ENCODE data around the gene TAF3.

TAF3 gene

DNA sequence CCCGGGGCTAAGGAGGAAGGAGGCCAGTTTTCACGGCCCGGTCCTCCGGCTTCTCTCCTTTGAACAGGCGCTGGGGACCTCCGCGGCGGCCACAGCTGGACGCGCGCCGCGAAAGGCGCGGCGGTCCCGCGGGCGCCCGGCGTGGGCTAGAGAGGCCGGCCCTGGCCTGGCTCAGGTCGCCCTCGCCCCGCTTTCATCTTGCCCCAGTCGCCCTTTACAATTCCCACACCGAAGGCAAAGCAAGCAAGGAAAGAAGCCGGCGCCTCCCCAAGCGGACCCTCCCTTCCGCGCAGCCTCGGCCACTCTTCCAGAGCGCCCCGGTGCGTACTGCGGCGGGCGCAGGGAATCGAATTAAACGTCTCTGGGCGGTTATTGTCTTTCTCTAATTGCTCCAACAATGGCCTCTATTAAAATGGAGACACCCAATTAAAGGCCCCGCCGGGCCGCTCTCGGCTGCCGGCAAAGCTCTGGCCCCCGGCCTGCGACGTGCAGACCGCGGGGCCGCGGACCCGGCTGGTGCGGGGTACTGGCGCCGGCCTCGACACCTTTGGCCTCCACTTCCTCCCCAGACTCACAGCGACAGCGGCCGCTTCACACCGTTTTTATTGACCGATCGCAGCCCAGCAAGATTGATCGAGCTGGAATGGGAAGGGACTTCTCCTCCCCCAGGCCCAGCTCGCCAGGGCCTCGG lies 231.7 kb downstream of the TAF3 start:
- DNase-seq, result no peak

DNA sequence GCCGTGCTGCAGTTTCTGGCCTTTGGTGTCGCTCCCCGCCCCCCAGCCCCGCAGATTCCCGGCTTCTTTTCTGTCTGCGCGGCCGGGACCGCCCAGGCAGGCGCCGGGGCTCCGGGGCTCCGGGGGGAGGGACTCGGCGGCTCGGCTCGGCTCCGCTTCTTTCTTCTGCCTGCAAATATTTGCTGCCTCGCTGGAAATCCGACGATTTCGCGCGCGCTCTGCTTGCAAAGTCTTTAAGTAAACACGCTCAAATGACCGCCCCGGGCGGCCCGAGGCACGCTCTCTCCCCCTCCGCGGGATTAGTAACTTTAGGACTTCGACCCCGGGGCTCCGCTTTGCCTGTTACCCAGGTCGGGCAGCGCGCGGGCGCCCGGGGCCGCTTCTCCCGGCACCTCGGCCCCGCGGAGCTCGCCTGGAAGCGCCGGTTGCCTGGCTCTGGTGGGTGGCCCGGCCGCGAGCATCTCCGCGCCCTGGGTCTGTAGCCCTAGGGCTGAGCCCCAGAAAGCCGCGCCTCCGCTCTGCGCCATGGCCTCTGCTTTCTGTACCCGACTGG lies 232.3 kb downstream of the TAF3 start:
- no peak for DNase-seq

DNA sequence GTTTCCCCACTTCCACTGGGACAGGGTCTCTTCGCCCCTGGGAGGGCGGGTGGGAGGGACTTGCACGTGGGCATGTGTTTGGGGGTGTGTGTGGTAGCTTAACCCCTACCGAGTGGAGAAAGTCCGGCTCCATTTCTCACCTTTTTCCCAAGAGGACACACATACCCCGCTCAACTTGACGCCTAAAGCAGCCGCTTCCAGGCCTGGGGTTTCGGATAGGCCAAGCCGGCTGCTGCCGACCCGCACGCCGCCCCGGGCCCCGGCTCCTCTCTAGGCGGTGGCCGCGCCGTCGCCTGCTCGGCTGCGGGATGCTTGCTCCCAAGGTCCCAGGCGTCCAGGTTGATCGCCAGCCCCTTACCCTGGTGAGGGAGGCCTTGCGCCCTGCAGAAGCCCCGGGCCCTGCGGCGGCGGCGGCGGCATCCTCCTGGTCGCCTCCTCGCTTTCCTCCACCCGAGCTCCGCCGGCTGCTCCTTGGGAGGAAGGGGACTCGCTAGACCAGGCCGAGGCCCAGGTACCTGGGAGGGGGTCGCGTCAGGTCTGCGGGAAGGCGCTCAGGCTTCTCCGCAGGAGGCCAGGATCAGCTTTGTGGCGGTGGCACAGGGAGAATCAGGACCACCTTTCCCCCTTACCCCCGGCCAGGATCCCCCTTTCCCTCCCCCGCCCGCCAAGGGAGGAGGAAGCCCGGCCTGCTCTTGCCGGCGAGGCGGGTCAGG lies 233.0 kb downstream of the TAF3 start:
- DNase-seq, result no peak

DNA sequence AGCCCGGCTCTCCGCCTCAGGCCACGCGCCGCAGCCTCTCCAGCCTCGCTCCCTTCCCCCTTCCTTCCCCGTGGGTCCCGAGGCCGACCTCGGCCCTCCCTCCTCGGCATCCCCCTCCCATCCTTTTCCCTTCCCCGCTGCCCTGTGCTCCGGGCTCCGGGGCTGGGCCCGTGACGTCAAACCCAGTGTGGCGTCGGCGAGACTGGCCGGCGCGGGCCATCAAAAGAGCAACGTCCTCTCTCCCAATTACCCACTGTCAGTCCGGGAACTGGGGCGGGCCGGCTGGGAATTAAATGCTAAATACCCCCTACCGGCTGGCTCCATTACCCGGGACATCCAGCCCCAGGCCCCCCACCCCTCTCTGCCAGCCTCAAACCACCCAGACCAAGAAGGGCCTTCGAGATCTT lies 233.5 kb downstream of the TAF3 start:
- DNase-seq, result no peak

- DNase-seq, result no peak
Observed at GRCh38 chr10:8052341-8052955, 234.1 kb downstream of the TAF3 start.

DNA sequence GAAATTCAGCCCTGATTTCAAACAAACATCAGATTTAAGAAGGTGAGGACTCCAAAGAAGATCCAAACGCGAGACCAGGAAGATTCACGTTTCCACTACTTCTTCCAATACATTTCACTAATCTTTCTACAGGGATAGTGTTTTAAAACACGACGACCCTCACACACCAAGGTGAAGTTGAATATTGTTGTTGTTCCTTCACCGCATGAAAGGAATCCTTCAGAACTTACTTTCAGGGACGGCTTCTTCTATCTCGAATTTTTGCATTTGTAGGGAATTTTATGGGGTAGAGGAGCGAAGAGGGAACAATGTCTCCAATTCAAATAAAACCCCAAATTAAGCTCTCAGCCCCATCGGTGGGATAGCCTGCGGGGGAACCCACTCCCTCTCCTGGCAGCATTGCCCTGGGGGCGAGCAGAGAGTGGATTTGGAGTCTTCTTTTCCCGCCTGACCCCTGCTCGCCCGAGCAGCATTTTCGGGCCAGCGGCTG lies 234.7 kb downstream of the TAF3 start:
- DNase-seq, result no peak

GRCh38 chr10:8053446-8054243 lies 235.3 kb downstream of the TAF3 start:
- peak; percentile 94 for DNase-seq

GRCh38 chr10:8054244-8054493 lies 235.9 kb downstream of the TAF3 start:
- DNase-seq, result no peak

DNA sequence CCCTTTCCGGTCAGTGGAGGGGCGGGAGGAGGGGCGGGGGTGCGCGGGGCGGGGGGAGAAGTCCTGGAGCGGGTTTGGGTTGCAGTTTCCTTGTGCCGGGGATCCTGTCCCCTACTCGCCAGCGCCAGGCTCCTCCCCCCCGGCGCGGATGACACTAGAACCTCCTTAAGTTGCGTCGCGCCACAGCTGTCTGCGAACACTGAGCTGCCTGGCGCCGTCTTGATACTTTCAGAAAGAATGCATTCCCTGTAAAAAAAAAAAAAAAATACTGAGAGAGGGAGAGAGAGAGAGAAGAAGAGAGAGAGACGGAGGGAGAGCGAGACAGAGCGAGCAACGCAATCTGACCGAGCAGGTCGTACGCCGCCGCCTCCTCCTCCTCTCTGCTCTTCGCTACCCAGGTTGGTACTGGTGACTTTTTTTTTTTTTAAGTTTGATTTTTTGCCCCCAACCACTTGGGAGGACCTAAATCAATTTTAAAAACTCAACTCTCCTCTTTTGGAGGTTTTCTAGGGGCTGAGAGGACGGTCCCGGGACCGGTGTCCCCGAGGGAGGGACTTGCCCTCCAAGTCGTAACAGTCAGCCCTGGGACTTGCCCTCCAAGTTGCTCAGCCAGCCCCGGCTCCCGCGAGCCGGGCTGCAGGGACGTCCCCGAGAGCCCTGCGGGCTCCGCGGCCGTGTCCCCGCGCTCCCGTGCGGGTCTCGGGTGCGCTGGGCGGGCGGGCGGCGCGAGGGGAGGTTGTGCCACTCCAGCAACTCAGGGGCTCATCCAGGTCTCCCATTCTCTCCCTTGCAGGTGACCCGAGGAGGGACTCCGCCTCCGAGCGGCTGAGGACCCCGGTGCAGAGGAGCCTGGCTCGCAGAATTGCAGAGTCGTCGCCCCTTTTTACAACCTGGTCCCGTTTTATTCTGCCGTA lies 236.4 kb downstream of the TAF3 start, which contains the start of gene GATA3:
TSS of gene GATA3 (plus strand) at position 195 of the 914 bp plus-strand sequence. CDS start 968 bp downstream, outside the sequence.
- DNase-seq, result peak; percentile 74

DNA sequence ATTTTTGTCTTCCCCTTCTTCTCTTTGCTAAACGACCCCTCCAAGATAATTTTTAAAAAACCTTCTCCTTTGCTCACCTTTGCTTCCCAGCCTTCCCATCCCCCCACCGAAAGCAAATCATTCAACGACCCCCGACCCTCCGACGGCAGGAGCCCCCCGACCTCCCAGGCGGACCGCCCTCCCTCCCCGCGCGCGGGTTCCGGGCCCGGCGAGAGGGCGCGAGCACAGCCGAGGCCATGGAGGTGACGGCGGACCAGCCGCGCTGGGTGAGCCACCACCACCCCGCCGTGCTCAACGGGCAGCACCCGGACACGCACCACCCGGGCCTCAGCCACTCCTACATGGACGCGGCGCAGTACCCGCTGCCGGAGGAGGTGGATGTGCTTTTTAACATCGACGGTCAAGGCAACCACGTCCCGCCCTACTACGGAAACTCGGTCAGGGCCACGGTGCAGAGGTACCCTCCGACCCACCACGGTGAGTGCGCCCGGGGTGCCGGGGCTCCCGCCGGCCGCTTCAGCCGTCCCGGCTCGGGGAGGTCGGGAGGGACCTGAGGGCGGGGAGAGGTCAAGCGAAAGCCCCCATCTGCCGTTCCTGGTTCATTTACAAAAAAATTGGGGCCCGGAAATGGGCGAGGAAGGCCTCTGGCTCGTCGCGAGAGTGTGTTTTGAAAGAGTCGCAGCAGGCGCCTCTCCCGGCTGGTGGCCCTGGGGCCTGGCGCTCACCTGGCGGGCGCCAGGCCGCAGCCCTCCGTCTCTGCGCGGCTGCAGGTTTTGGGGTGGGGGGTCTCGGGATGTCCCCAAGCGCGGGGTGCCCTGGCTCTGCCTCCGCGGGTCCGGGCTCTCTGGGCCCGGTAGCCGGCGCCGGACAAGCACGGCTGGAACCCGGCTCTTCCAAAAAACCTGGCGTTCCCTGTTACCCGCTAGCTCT lies 237.4 kb downstream of the TAF3 start:
- DNase-seq, result no peak

DNA sequence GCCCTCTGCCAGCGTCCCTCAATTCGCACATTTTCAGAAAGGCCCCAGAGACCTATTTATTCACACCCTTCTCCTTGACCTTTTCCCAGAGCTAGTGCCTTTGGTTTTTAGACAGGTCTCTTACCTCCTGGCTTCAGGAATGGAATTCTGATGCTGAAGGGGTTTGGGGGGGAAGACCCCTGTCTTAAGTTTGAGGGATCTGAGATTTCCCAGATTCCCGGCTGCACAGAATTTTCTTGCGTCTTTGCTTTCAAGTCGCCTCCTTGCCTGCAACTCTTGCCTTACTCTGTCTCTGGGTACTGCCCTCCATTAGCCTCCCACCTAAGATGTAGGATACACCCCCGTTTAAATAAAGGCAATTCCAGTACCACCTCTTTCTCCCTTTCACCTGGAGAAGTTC lies 238.1 kb downstream of the TAF3 start:
- no peak for DNase-seq

GRCh38 chr10:8056871-8057331 lies 238.6 kb downstream of the TAF3 start:
- peak; percentile 50 for DNase-seq

DNA sequence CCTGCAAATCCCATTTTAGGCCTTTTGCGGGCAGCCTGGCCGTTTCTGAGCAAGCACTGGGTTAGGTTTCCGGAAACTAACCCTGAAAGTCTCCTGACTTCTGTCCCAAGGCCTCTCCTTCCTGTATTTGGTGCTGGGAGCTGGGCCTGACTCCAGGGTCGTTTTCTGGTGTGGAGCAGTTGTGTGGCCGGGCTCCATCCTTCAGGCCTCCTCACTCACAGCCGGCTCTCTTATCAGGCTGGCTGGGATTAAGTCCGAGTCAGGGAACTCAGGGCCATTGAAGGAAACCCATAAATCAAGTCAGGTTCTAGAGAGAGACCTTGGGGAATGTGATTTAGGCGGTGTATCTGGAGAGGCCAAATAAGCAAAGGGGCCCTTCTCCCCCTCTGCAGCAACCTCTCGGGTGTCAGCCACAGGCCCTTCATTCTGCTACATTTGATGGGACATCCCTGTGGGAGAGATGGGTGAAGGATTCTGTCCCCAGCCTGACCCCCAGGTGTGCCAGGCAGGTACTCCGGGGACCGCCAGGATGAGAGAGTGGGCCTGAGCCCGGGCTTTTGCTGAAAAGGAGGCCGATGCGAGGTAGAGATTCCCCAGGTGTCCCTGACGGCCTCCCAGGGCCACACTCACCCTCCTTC lies 239.4 kb downstream of the TAF3 start:
- DNase-seq, result no peak

DNA sequence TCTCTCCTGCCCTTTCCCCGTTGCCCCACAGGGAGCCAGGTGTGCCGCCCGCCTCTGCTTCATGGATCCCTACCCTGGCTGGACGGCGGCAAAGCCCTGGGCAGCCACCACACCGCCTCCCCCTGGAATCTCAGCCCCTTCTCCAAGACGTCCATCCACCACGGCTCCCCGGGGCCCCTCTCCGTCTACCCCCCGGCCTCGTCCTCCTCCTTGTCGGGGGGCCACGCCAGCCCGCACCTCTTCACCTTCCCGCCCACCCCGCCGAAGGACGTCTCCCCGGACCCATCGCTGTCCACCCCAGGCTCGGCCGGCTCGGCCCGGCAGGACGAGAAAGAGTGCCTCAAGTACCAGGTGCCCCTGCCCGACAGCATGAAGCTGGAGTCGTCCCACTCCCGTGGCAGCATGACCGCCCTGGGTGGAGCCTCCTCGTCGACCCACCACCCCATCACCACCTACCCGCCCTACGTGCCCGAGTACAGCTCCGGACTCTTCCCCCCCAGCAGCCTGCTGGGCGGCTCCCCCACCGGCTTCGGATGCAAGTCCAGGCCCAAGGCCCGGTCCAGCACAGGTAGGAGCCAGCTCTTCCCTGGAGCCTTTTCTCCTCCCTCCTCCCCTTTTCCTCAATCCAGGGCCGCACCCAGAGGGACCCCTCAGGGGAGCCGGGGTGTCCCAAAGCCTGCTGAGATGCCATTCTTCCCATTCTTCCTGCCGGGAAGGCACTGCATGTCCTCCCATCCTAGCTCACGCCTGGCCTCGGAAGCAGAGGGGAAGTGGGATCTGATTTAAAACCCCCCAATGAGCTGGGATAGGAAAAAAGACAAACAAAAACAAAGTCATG lies 240.2 kb downstream of the TAF3 start:
- DNase-seq, result no peak

GRCh38 chr10:8059191-8059936 lies 241.1 kb downstream of the TAF3 start:
- DNase-seq, result no peak

DNA sequence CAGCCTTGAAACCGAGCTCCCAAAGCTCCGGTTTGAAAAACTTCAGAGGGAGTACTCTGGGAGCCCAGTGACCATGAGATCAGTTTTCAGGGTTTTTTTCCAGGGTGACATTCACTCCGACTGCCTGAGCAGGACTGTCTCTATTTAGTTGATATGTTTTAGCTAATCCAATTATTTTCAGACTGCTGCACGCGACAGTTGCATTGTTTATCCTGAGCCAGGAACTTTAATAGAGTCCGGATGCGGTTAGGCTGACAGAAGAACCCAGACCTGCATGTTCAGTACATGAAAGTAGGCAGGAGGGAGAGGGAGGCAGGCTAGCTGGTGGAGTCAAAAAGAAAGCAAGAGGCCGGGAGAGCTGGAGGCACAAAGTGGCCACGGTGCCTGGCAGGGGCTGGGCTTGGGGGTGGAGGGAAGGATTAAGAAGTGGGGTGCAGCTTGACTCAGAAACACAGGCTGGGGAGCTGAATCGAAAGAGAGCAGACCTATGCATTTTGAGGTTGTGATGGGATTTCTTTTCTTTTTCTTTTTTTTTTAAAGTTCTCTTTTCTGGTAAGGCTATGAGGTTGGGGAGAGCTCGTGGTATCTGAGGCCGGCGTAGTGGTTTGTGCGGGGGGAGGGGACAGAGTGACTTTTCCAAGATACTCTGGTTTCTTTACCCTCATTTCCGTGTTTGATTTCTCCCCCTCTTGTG lies 241.9 kb downstream of the TAF3 start:
- DNase-seq, result peak; percentile 52

- DNase-seq, result no peak
Observed at GRCh38 chr10:8060704-8061121, 242.4 kb downstream of the TAF3 start.
